Measurements from ENCODE around the gene GPRC5A.

GPRC5A gene

GRCh38 chr12:12885096-12885792 lies 6.1 kb upstream of the GPRC5A start:
- no peak for DNase-seq

GRCh38 chr12:12887471-12887870 lies 3.9 kb upstream of the GPRC5A start:
- DNase-seq, result no peak

GRCh38 chr12:12889701-12890100 lies 1.7 kb upstream of the GPRC5A start:
- no peak for DNase-seq

- no peak for DNase-seq
Observed at GRCh38 chr12:12890543-12891079, 751 bp upstream of the GPRC5A start.

GRCh38 chr12:12891881-12892355 lies 556 bp downstream of the GPRC5A start:
- DNase-seq, result no peak

GRCh38 chr12:12892681-12893141 lies 1.3 kb downstream of the GPRC5A start:
- no peak for DNase-seq

- DNase-seq, result no peak
Observed at GRCh38 chr12:12893438-12893837, 2.1 kb downstream of the GPRC5A start.

GRCh38 chr12:12896260-12896659 lies 4.9 kb downstream of the GPRC5A start:
- DNase-seq, result no peak

- no peak for DNase-seq
Observed at GRCh38 chr12:12897302-12897701, 5.9 kb downstream of the GPRC5A start.

- no peak for DNase-seq
Observed at GRCh38 chr12:12898136-12898717, 6.9 kb downstream of the GPRC5A start.

GRCh38 chr12:12898911-12899511 lies 7.6 kb downstream of the GPRC5A start:
- no peak for DNase-seq

GRCh38 chr12:12899530-12900380 lies 8.4 kb downstream of the GPRC5A start:
- DNase-seq, result no peak

- no peak for DNase-seq
Observed at GRCh38 chr12:12900786-12901157, 9.4 kb downstream of the GPRC5A start.

GRCh38 chr12:12901158-12901791 lies 9.9 kb downstream of the GPRC5A start:
- DNase-seq, result no peak

- DNase-seq, result no peak
Observed at GRCh38 chr12:12902036-12902435, 10.7 kb downstream of the GPRC5A start.

GRCh38 chr12:12903642-12904609 lies 12.6 kb downstream of the GPRC5A start:
- DNase-seq, result no peak

- no peak for DNase-seq
Observed at GRCh38 chr12:12907552-12907951, 16.2 kb downstream of the GPRC5A start.

GRCh38 chr12:12908252-12908651 lies 16.9 kb downstream of the GPRC5A start:
- no peak for DNase-seq

- DNase-seq, result no peak
Observed at GRCh38 chr12:12908711-12909110, 17.3 kb downstream of the GPRC5A start.

- no peak for DNase-seq
Observed at GRCh38 chr12:12909228-12909994, 18.0 kb downstream of the GPRC5A start.

Measured in SHP77 treated with DMSO at 0.1 percent for 48 hours (cell line).